Fibroblast of lung (primary cell): ENCODE data around the gene TFDP2.

Experiments used
- EZH2 ChIP-seq: IDR thresholded peaks from 2 replicates; pipeline ENCODE4 v1.5.1; 2012; ENCODE audit warnings: low read length, control low read depth, mild to moderate bottlenecking; ENCODE audit errors: missing control alignments
- TF ChIP-seq, protein P1 (sequence below), 2 donors: IDR thresholded peaks in 1 of 2; conservative IDR thresholded peaks in 1 of 2; 1 replicate in 1 of 2; 2 replicates in 1 of 2; pipeline ENCODE4 v1.5.1; 2011 to 2012; ENCODE audit warnings: low read length in 2 of 2, control low read depth in 1 of 2, inconsistent platforms in 1 of 2, low read depth in 1 of 2, mild to moderate bottlenecking in 1 of 2

DNA sequence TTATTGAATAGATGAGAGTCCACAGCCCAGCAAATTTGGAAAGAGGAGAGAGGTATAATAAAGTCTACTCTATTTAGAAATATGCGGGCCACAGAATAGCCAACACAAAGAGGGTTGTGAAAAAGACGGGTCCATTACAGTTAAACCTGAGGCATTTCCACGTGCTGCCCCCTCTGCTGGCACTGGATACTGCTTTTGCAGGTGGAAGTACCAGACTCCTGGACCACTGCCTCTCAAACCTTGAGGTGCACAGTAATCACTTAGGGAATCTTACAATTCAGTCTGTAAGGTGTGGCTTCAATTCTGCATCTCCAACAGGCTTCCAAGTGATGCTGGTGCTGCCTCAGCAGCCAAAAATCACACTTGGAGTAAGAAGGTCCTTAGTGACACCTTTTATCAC is 3.0 kb upstream of the TFDP2 start:
- TF ChIP-seq, protein P1, sequence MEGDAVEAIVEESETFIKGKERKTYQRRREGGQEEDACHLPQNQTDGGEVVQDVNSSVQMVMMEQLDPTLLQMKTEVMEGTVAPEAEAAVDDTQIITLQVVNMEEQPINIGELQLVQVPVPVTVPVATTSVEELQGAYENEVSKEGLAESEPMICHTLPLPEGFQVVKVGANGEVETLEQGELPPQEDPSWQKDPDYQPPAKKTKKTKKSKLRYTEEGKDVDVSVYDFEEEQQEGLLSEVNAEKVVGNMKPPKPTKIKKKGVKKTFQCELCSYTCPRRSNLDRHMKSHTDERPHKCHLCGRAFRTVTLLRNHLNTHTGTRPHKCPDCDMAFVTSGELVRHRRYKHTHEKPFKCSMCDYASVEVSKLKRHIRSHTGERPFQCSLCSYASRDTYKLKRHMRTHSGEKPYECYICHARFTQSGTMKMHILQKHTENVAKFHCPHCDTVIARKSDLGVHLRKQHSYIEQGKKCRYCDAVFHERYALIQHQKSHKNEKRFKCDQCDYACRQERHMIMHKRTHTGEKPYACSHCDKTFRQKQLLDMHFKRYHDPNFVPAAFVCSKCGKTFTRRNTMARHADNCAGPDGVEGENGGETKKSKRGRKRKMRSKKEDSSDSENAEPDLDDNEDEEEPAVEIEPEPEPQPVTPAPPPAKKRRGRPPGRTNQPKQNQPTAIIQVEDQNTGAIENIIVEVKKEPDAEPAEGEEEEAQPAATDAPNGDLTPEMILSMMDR (conservative IDR thresholded peaks at IDR 0.05 in 1 of 2, IDR thresholded peaks at IDR 0.05 in 1 of 2; ENCODE audit: low read depth in 1 of 2, low read length in 2 of 2), result peak in 1 of 2 donors; percentile 5
- TF ChIP-seq EZH2, result no peak
